ENCODE results near the gene SLC34A3. TPM values are rescaled to one million over a fixed set of nuclear protein-coding genes. Genes with fewer than 3 reads are reported as not detected.

Gene SLC34A3
- total RNA-seq, 1 experiment from 2014 or later: not detected

DNA sequence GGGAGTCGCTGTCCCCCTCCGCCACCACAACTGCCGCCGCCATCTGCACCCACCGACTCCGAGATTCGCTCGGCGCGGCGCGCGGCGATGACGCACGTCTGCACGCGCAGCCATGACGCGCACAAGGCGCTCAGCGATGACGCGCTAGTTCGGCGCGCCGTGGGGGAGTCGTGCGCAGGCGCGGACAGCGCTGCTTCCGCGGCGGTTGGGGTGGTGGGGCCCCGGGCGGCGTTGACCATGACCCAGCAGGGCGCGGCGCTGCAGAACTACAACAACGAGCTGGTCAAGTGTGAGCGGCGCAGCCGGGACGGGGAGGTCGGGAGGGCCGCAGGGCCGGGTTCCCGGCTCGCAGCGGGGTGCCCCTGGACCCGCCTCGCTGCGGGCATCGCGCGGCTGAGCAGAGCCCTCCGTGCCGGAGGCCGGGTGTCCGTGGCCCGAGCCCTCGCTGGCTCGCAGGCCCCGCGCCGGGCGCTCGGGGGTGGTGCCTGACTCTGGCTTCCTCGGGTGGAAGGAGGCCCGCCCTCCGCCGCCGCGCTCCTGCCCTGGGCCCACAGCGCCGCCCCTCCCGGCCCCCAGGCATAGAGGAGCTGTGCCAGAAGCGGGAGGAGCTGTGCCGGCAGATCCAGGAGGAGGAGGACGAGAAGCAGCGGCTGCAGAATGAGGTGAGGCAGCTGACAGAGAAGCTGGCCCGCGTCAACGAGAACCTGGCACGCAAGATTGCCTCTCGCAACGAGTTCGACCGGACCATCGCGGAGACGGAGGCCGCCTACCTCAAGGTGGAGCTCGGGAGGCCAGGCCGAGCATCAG is 42.0 kb upstream of the SLC34A3 start, which contains the start of the genes ANAPC2 and SSNA1:
Gene ANAPC2, minus strand, starts transcription at position 71 of the 807 bp plus-strand sequence. Its CDS starts 28 bp downstream, at position 43.
Gene SSNA1, plus strand, starts transcription at position 187 of the 807 bp plus-strand sequence. Its CDS starts 51 bp downstream, at position 238.
- Histone ChIP-seq H3K4me3 (ENCODE audit: low read depth, low read length, poor library complexity, severe bottlenecking) (peak within 1 kb of the TSS; percentile 98), H3K4me1 (ENCODE audit: insufficient read depth, low read length, poor library complexity, severe bottlenecking) (peaks cover 10% of the 10 kb centered on the region), H3K36me3 (ENCODE audit: insufficient read depth, low read length, poor library complexity, severe bottlenecking) (peaks cover 3% of the 10 kb centered on the region), H3K27ac (ENCODE audit: low read depth, low read length, poor library complexity, severe bottlenecking) (peak within 1 kb of the TSS; percentile 96), H3K27me3 (replicated peaks; ENCODE audit: insufficient read depth, low read depth, low read length, poor library complexity) (no peaks in the 10 kb centered on the region), H3K9me3 (ENCODE audit: low read depth, low read length, poor library complexity, severe bottlenecking) (no peaks in the 10 kb centered on the region)
- DNase-seq (ENCODE audit: low spot score): peak; percentile 93
- intact Hi-C loops (cut with micrococcal nuclease; ENCODE audit: unreplicated experiment): no loop called here
- TF ChIP-seq, protein P1, sequence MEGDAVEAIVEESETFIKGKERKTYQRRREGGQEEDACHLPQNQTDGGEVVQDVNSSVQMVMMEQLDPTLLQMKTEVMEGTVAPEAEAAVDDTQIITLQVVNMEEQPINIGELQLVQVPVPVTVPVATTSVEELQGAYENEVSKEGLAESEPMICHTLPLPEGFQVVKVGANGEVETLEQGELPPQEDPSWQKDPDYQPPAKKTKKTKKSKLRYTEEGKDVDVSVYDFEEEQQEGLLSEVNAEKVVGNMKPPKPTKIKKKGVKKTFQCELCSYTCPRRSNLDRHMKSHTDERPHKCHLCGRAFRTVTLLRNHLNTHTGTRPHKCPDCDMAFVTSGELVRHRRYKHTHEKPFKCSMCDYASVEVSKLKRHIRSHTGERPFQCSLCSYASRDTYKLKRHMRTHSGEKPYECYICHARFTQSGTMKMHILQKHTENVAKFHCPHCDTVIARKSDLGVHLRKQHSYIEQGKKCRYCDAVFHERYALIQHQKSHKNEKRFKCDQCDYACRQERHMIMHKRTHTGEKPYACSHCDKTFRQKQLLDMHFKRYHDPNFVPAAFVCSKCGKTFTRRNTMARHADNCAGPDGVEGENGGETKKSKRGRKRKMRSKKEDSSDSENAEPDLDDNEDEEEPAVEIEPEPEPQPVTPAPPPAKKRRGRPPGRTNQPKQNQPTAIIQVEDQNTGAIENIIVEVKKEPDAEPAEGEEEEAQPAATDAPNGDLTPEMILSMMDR (conservative IDR thresholded peaks at IDR 0.05; ENCODE audit: low read depth, low read length): peak; percentile 45
- TF ChIP-seq EZH2 (IDR thresholded peaks at IDR 0.05; ENCODE audit: borderline replicate concordance, low read depth, low read length, poor library complexity, severe bottlenecking): no peak
- POLR2A ChIA-PET (ENCODE audit: low non-redundant PET): interaction anchor here (0.9 kb wide), 1 partner anchor 52 kb away, joined by 4 read pairs; the partner anchor contains the start of gene TUBB4B
- TSS peak; percentile 87 for BruUV-seq (replicated peaks)
- CTCF ChIA-PET: interaction anchor here (0.6 to 1.8 kb wide), 5 partner anchors 12 to 159 kb away, joined by 3 to 13 read pairs (median 3); no protein-coding TSS in a partner anchor

DNA sequence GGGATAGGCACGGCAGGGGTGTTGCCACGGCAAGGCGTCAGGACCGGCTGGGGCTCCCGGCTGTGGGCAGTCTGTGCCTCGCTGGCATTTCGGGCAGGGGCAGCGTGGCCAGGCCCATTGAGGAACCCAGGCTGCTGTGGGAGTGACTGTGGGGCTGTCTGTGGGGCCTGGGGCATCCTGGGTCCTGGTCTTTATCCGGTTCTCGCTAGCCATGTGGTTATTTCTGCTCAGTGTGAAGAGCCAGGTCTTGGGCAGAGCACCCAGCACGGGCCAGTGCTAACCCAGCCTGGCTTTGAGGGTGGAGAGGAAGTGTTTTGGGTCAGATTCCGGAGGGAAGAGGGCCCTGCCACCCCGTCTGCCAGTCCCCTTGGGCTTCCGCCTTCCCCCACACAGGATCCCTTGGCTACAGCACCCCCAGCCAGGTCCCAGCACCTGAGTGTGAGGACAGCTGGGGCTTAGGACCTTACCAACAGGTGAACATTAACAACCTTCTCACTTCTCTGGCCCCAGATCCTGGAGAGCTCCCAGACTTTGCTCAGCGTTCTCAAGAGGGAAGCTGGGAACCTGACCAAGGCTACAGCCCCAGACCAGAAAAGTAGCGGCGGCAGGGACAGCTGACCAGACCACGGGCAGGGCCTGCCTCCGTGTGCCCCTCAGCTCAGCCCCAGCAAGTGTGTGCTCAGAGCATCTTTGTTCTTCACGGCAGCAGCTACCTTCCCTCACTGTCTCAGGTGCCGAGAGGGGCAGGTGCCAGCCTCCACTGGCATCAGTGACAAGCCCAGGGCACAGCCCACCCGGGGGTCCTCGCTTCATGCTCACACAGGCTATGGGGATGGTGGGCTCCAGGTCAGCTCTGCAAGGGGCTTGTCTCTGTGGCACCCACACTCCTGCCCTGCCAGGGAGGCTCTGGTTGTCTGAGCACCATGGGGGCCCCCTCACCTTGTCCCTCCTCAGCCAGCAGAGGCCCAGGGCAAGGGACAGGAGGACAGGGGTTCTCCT is 41.1 kb upstream of the SLC34A3 start:
- Histone ChIP-seq H3K9me3 (ENCODE audit: low read depth, low read length, poor library complexity, severe bottlenecking) (no peaks in the 10 kb centered on the region), H3K36me3 (ENCODE audit: insufficient read depth, low read length, poor library complexity, severe bottlenecking) (peaks cover 2% of the 10 kb centered on the region)
- TF ChIP-seq EZH2 (IDR thresholded peaks at IDR 0.05; ENCODE audit: borderline replicate concordance, low read depth, low read length, poor library complexity, severe bottlenecking): no peak
- TF ChIP-seq, protein P1 (conservative IDR thresholded peaks at IDR 0.05; ENCODE audit: low read depth, low read length): no peak

More for the DNA sequence above, 41.1 kb upstream of the SLC34A3 start:
- Histone ChIP-seq H3K27me3 (replicated peaks; ENCODE audit: insufficient read depth, low read depth, low read length, poor library complexity) (no peaks in the 10 kb centered on the region), H3K4me1 (ENCODE audit: insufficient read depth, low read length, poor library complexity, severe bottlenecking) (peaks cover 10% of the 10 kb centered on the region), H3K27ac (ENCODE audit: low read depth, low read length, poor library complexity, severe bottlenecking) (peak overlapping the region; percentile 96), H3K4me3 (ENCODE audit: low read depth, low read length, poor library complexity, severe bottlenecking) (peak overlapping the region; percentile 98)
- CTCF ChIA-PET: interaction anchor here (0.6 to 1.8 kb wide), 7 partner anchors 11 to 160 kb away, joined by 3 to 13 read pairs (median 3); no protein-coding TSS in a partner anchor
- intact Hi-C loops (cut with micrococcal nuclease; ENCODE audit: unreplicated experiment): no loop called here
- no peak for DNase-seq (ENCODE audit: low spot score)
- no TSS peak for BruUV-seq (replicated peaks)
- POLR2A ChIA-PET (ENCODE audit: low non-redundant PET): interaction anchor here (0.9 kb wide), 1 partner anchor 51 kb away, joined by 4 read pairs; the partner anchor contains the start of gene TUBB4B

Data from A673 (cell line).